ENCODE results near the gene LRP2BP.

- TF ChIP-seq TAF1 (IDR thresholded peaks at IDR 0.05; ENCODE audit: borderline replicate concordance, insufficient read depth, low read length) (no peak), FOXP2 (optimal IDR thresholded peaks at IDR 0.05; ENCODE audit: borderline replicate concordance, extremely low read depth, extremely low read length, insufficient read depth) (no peak), SIN3A (IDR thresholded peaks at IDR 0.05; ENCODE audit: borderline replicate concordance, insufficient read depth, low read length) (no peak)
Observed at GRCh38 chr4:185395238-185395955, at the start of gene LRP2BP.
